Skeletal muscle tissue (tissue), 4 donors: ENCODE data around the gene SNX11. TPM values are rescaled to one million over a fixed set of nuclear protein-coding genes. Genes with fewer than 3 reads are reported as not detected.

Source experiments
- H3K27ac ChIP-seq: one replicate; pipeline ENCODE4 v1.7.0; 2013; ENCODE audit warnings: mild to moderate bottlenecking, low read depth, low read length, inconsistent platforms
- H3K27me3 ChIP-seq, 3 donors: one replicate each; pipeline ENCODE4 v1.7.0; 2013; ENCODE audit warnings: low read length in 3 of 3; ENCODE audit not compliant: control insufficient read depth in 3 of 3, insufficient read depth in 3 of 3
- H3K36me3 ChIP-seq, 3 donors: one replicate each; pipeline ENCODE4 v1.7.0; 2013; ENCODE audit warnings: low read length in 3 of 3; ENCODE audit not compliant: control insufficient read depth in 3 of 3, insufficient read depth in 3 of 3
- H3K4me1 ChIP-seq, 3 donors: one replicate each; pipeline ENCODE4 v1.7.0; 2013; ENCODE audit warnings: low read length in 3 of 3, mild to moderate bottlenecking in 3 of 3; ENCODE audit not compliant: control insufficient read depth in 3 of 3, insufficient read depth in 3 of 3
- H3K4me3 ChIP-seq, 3 donors: one replicate each; pipeline ENCODE4 v1.7.0; 2013; ENCODE audit warnings: low read length in 3 of 3
- H3K9ac ChIP-seq, 3 donors: one replicate each; pipeline ENCODE4 v1.7.0; 2013; ENCODE audit warnings: low read length in 3 of 3, mild to moderate bottlenecking in 3 of 3, moderate library complexity in 2 of 3, low read depth in 1 of 3
- H3K9me3 ChIP-seq, 3 donors: one replicate each; pipeline ENCODE4 v1.7.0; 2013; ENCODE audit warnings: low read length in 3 of 3; ENCODE audit not compliant: control insufficient read depth in 3 of 3
- total RNA-seq: library from RNA; depleted of rRNA; stranded (reverse); fragments of >200 nt; gene quantifications from one replicate; pipeline ENCODE4 v1.2.3, GENCODE V29; 2014
- donor health status: Osteomylitis.

Gene SNX11
- total RNA-seq, 1 donor from 2014 or later, result 7.3 TPM

DNA sequence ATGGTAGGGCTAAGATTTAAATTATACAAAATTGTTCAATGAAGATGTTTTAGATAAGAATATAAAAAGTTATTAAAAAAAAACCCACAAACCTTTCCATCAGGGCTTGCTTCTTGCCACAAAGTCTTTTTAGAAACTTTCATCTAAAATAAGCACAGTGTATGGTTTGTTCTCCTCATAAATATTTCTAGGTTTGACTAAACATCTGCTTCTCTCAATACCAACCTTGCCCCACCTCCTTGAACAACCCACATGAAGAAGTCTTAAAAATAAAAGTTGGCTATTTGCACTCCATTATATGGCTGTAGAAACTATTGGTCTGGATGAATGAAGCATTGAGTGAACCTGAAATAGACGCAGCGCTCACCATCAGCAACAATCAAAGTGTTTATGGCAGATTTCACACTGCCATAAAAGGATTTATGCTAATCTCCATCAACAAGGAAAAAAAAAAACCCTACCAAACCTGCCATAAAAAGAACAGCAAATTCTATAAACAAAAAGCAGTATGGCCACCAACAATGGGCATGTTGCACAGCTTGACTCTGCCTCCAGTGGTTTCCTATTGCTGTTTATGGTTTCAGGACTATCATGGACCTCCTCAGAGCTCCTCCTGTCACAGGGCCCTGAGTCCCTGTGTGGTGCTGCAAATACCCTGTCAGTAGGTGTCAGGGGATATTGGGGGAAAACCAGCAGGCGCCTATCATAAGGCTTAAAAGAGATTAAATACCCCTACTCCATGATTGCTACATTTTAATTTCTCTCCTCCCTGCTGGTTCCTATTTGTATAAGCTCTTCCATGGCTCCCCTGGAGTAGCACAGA lies 37.6 kb downstream of the SNX11 start:
- H3K36me3 ChIP-seq, result no peaks in the 10 kb centered on the region
- H3K27me3 ChIP-seq, result peaks cover 28 to 49% (median 40%) of the 10 kb centered on the region in 3 donors
- H3K9me3 ChIP-seq, result no peaks in the 10 kb centered on the region
- no peak overlapping the region for H3K4me3 ChIP-seq
- H3K27ac ChIP-seq, result no peak overlapping the region
- no peak overlapping the region for H3K9ac ChIP-seq
- no peaks in the 10 kb centered on the region for H3K4me1 ChIP-seq

DNA sequence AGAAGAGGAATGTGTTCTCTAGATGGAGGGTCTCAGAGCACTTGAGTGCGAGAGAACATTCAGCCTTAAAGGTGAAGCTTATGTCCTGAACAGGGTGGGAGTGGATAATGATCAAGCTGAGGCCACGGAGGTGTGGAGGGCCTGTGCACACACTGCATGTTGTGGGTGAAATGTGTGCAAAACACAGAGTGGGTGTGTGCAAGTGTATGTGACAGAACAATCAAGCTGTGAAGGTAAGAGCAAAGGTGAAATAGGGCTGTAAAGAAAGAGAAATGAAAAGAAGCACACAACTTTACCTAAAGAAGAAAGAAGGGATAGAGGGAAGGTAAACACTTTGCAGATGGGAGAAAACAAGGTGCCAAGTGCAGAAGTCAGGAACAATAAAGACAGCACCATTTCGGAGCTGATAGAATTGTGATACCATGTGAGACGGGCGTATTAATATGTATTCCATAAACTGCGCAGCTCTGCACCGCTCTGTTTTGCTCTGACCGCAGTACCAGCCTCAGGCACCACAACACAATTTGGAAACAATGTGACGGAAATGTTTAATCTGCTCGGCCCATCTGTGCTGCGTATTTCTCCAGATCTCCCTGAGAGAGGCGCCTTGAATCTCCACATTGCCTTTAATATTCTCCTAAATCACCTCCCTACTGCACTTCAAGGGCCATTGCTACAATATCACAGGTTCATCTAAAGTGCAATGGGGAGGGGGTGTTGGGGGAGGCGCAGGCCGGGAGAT lies 40.6 kb downstream of the SNX11 start:
- H3K27ac ChIP-seq, result no peak overlapping the region
- peaks cover 40 to 63% (median 49%) of the 10 kb centered on the region in 3 donors for H3K27me3 ChIP-seq
- no peak overlapping the region for H3K9ac ChIP-seq

DNA sequence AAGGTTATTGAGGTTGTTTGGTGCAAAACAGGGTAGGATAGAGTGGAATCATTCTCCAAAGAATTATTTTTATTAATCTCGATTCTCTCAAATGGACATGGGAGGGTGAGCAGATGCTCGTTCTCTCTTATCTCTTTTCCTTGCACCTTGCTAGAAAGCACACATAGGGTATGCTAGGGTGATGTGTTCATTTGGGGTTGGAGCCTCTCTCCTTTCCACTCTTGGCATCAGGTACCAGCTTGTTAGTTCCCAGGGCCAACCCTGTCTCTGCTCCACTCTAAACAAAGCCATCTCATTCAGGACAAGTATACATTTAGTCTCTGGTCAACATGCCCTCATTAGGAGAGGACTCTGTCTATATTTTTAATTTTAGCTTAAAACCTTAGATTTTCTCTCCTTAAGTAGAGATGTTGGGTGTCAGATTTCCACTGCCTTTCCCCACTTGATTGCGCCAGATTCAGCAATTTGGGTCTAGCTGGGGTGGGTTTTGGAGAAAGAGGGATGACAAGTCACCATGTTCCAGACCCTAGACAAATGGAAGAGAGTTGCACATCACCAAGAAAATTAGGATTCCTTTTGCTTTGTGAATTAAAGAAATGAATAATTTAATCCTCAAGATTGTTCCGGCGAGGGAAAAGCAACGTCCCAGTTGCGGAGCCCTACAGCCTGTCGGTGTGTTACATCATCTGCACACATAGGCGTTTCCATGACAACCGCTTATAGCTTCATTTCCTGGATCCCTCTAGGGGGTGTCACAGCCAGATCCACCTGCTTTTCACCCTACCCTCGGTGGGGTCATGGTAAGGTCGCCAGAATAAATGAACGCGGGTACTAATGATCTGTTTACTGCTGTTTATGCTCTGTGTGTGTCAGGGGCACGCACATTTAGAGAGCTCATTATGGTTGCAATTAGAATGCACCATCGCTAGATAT lies 41.6 kb downstream of the SNX11 start:
- Histone ChIP-seq H3K9me3 (no peaks in the 10 kb centered on the region), H3K36me3 (no peaks in the 10 kb centered on the region), H3K4me3 (no peak overlapping the region), H3K9ac (no peak overlapping the region), H3K4me1 (no peaks in the 10 kb centered on the region), H3K27me3 (peaks cover 42 to 61% (median 51%) of the 10 kb centered on the region in 3 donors), H3K27ac (no peak overlapping the region)

More for the DNA sequence above, 40.6 kb downstream of the SNX11 start:
- H3K36me3 ChIP-seq, result no peaks in the 10 kb centered on the region
- no peaks in the 10 kb centered on the region for H3K4me1 ChIP-seq
- H3K9me3 ChIP-seq, result no peaks in the 10 kb centered on the region
- H3K4me3 ChIP-seq, result no peak overlapping the region

DNA sequence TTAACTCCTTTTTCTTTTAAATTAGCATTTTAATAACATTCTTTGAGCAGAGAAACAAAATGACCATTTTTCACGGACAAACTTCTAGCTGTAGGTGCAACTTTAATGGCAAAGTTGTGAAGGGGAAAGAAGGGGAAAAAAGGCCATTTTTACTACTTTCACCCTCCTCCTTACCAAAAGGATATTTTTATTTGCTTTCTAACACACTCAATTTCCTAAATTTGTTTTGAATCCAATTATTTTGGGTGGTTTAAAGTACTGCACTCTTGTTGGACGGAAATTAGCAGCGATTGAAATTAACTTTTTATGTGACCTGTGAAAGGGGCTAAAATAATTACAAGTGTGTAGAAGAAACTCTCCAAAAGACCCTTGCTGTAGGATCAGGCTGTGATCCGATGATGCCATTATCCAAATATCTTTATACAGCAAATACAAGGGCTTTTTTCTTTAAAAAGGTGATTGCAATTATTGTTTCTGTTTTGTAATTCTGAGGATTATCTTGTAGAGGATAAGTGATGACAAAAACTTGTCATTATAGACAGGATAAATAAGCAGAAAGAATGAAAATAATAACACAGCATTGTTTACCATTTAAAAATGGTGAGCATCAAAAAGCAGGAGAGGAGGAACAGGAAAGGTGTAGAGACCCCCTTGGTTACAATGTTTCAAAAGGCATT lies 42.4 kb downstream of the SNX11 start:
- Histone ChIP-seq H3K27me3 (peaks cover 42 to 60% (median 54%) of the 10 kb centered on the region in 3 donors), H3K9ac (no peak overlapping the region), H3K9me3 (no peaks in the 10 kb centered on the region), H3K27ac (no peak overlapping the region), H3K4me3 (no peak overlapping the region), H3K36me3 (no peaks in the 10 kb centered on the region), H3K4me1 (no peaks in the 10 kb centered on the region)

DNA sequence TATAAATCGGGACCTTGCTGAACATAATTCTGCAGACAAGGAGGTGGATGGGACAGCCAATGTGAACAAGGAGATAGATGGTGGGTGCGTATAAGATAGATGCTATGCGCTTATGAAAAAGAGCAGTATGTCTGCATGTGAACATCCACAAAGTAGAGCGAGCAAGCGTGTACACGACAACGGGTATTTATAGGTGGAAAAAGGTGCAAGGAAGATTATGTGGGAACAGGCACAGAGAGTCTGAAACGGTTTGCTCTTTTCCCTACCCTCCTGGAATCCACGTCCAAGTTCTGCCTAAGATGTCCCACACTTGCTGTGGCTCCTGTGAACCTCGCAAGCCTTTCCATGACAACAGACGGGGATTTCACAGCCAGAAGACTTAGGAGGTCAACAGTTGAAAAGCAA lies 43.0 kb downstream of the SNX11 start:
- Histone ChIP-seq H3K27ac (no peak overlapping the region), H3K36me3 (no peaks in the 10 kb centered on the region), H3K4me3 (no peak overlapping the region), H3K9ac (no peak overlapping the region), H3K4me1 (no peaks in the 10 kb centered on the region), H3K9me3 (no peaks in the 10 kb centered on the region), H3K27me3 (peaks cover 43 to 59% (median 54%) of the 10 kb centered on the region in 3 donors)

DNA sequence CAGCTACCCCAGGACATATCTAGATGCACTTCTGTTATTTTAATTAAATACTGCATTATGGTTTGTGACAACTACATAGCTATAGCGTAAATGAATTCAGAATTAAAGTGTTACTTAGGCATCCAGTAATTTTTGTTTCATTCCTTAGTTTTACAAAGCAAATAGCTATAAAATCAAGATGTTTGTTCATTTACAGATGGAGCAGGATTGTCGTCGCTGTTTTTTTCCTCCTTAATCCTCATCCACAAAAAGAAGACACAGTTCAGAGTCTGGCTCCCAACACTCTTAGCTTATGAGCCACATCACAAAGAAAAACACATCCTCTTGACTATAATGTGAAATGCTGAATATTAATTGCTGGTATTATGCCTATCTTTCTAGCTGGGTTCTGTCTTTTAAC lies 43.7 kb downstream of the SNX11 start:
- H3K27me3 ChIP-seq, result peaks cover 48 to 60% (median 59%) of the 10 kb centered on the region in 3 donors

DNA sequence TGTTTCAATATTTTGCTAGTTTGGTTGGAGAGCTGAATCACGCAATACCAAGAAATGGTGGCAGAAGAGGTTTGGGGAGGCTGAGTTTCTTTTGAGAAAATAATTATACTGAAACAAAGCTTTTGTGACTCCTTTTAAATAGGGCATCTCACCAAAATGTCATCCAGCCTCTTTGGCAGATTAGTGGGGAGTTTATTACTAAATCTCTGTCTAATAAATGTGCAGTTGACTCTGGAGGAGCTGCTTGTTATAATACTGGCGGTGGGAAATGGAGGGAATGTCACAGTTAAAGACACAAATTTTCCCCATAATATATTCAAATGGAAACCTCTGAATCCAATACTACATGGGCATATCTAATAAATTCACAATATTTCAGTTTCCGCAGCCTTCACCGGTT lies 44.7 kb downstream of the SNX11 start:
- Histone ChIP-seq H3K9me3 (no peaks in the 10 kb centered on the region), H3K27me3 (peaks cover 55 to 59% (median 56%) of the 10 kb centered on the region in 3 donors), H3K36me3 (no peaks in the 10 kb centered on the region), H3K4me3 (no peak overlapping the region), H3K4me1 (no peaks in the 10 kb centered on the region), H3K27ac (no peak overlapping the region), H3K9ac (no peak overlapping the region)

More for the DNA sequence above, 43.7 kb downstream of the SNX11 start:
- no peak overlapping the region for H3K27ac ChIP-seq
- H3K9ac ChIP-seq, result no peak overlapping the region
- no peak overlapping the region for H3K4me3 ChIP-seq
- H3K36me3 ChIP-seq, result no peaks in the 10 kb centered on the region
- no peaks in the 10 kb centered on the region for H3K9me3 ChIP-seq
- H3K4me1 ChIP-seq, result no peaks in the 10 kb centered on the region

DNA sequence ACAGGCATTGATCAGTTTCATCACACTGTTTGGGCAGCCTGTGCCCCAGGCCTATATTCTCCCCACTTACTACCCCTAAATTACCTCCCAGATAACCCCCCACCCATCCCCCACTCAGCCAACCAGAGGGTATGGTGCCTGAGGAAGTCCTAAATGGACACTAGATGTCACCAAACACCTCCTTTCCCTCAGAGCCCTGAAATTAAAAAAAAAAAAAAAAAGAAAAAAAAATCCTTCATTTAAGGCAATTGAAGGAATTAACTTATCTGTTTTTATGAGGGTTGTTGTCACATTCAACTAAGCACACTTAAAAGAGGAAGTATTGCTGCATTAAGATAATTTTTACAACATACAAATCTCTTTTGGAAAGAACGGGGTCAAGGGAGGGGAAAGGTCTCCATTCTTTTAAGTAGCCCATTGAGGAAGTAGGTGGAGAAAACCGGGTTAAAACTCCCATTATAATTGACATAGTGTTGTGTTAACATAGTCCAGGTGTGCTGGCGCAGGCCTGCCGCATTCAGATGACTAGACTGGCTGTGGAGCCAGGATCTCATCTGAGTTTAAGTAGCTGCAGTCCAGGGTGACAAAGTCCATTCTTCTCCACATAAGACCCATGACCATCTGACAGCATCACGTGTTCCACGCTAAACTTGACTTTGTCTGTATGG lies 46.3 kb downstream of the SNX11 start:
- H3K4me3 ChIP-seq, result no peak overlapping the region
- H3K27ac ChIP-seq, result no peak overlapping the region
- peaks cover 43 to 49% (median 47%) of the 10 kb centered on the region in 3 donors for H3K27me3 ChIP-seq
- H3K9me3 ChIP-seq, result no peaks in the 10 kb centered on the region
- no peaks in the 10 kb centered on the region for H3K36me3 ChIP-seq
- H3K4me1 ChIP-seq, result no peaks in the 10 kb centered on the region
- no peak overlapping the region for H3K9ac ChIP-seq
